ENCODE data around the gene SCN9A. TPM values are rescaled to one million over a fixed set of nuclear protein-coding genes. Genes with fewer than 3 reads are reported as not detected.

The SCN9A gene
- total RNA-seq, 2 experiments from 2014 or later = not detected

GRCh38 chr2:166357068-166357949, 18.4 kb downstream of the SCN9A start:
- Histone ChIP-seq H3K9me2 (ENCODE audit: insufficient read depth, low read length) (no peaks in the 10 kb centered on the region), H4K20me1 (ENCODE audit: insufficient read depth, low read length) (no peaks in the 10 kb centered on the region), H3K36me3 (ENCODE audit: insufficient read depth, low read length) (no peaks in the 10 kb centered on the region), H2AFZ (ENCODE audit: low read length) (no peak overlapping the region), H3K4me3 (ENCODE audit: low read depth, low read length, poor library complexity, severe bottlenecking) (no peak overlapping the region), H3K9me3 (ENCODE audit: low read length) (no peaks in the 10 kb centered on the region), H3K4me2 (ENCODE audit: low read length) (no peak overlapping the region), H3K4me1 (ENCODE audit: insufficient read depth, low read length, poor library complexity, severe bottlenecking) (no peaks in the 10 kb centered on the region), H3K27ac (ENCODE audit: low read depth, low read length, poor library complexity, severe bottlenecking) (no peak overlapping the region), H3K79me2 (ENCODE audit: insufficient read depth, low read depth, low read length) (no peaks in the 10 kb centered on the region)
- DNase-seq (ENCODE audit: low spot score) = no peak
- ChIA-PET CTCF (ENCODE audit: unreplicated experiment) (no interaction called here), POLR2A (no interaction called here)
- intact Hi-C loops (cut with micrococcal nuclease; ENCODE audit: unreplicated experiment) = no loop called here
- TF ChIP-seq EZH2phosphoT487 (IDR thresholded peaks at IDR 0.05; ENCODE audit: borderline replicate concordance, low read depth, low read length) (no peak), CTCF (conservative IDR thresholded peaks at IDR 0.05; ENCODE audit: low read length) (no peak)
- BruUV-seq (replicated peaks) = no TSS peak

- peaks cover 2% of the 10 kb centered on the region for H3K4me1 ChIP-seq (ENCODE audit: insufficient read depth, low read length, poor library complexity, severe bottlenecking)
- H3K79me2 ChIP-seq (ENCODE audit: insufficient read depth, low read depth, low read length) = no peaks in the 10 kb centered on the region
- H3K36me3 ChIP-seq (ENCODE audit: insufficient read depth, low read length) = no peaks in the 10 kb centered on the region
- BruUV-seq (replicated peaks) = no TSS peak
- TF ChIP-seq CTCF (conservative IDR thresholded peaks at IDR 0.05; ENCODE audit: low read length) (no peak), EZH2phosphoT487 (IDR thresholded peaks at IDR 0.05; ENCODE audit: borderline replicate concordance, low read depth, low read length) (no peak)
- no peak for DNase-seq (ENCODE audit: low spot score)
- POLR2A ChIA-PET = interaction anchor here (1.3 kb wide), 1 partner anchor 17 kb away, joined by 4 read pairs; no protein-coding TSS in a partner anchor
- H4K20me1 ChIP-seq (ENCODE audit: insufficient read depth, low read length) = no peaks in the 10 kb centered on the region
- H3K4me2 ChIP-seq (ENCODE audit: low read length) = no peak overlapping the region
- CTCF ChIA-PET (ENCODE audit: unreplicated experiment) = no interaction called here
- no peak overlapping the region for H2AFZ ChIP-seq (ENCODE audit: low read length)
- no peaks in the 10 kb centered on the region for H3K9me2 ChIP-seq (ENCODE audit: insufficient read depth, low read length)
- no peak overlapping the region for H3K27ac ChIP-seq (ENCODE audit: low read depth, low read length, poor library complexity, severe bottlenecking)
- no peaks in the 10 kb centered on the region for H3K9me3 ChIP-seq (ENCODE audit: low read length)
- H3K4me3 ChIP-seq (ENCODE audit: low read depth, low read length, poor library complexity, severe bottlenecking) = no peak overlapping the region
- intact Hi-C loops (cut with micrococcal nuclease; ENCODE audit: unreplicated experiment) = no loop called here
These were observed 24.4 kb downstream of the SCN9A start for GRCh38 chr2:166351319-166351718.

GRCh38 chr2:166350525-166350924, 25.2 kb downstream of the SCN9A start:
- no peak overlapping the region for H3K27ac ChIP-seq (ENCODE audit: low read depth, low read length, poor library complexity, severe bottlenecking)
- H3K4me1 ChIP-seq (ENCODE audit: insufficient read depth, low read length, poor library complexity, severe bottlenecking) = peaks cover 4% of the 10 kb centered on the region
- H4K20me1 ChIP-seq (ENCODE audit: insufficient read depth, low read length) = no peaks in the 10 kb centered on the region
- no peak overlapping the region for H3K4me2 ChIP-seq (ENCODE audit: low read length)
- H3K9me3 ChIP-seq (ENCODE audit: low read length) = no peaks in the 10 kb centered on the region
- ChIA-PET CTCF (ENCODE audit: unreplicated experiment) (no interaction called here), POLR2A (no interaction called here)
- intact Hi-C loops (cut with micrococcal nuclease; ENCODE audit: unreplicated experiment) = no loop called here
- no peak overlapping the region for H3K4me3 ChIP-seq (ENCODE audit: low read depth, low read length, poor library complexity, severe bottlenecking)
- DNase-seq (ENCODE audit: low spot score) = no peak
- no peaks in the 10 kb centered on the region for H3K9me2 ChIP-seq (ENCODE audit: insufficient read depth, low read length)
- TF ChIP-seq EZH2phosphoT487 (IDR thresholded peaks at IDR 0.05; ENCODE audit: borderline replicate concordance, low read depth, low read length) (no peak), CTCF (conservative IDR thresholded peaks at IDR 0.05; ENCODE audit: low read length) (no peak)
- no peak overlapping the region for H2AFZ ChIP-seq (ENCODE audit: low read length)
- BruUV-seq (replicated peaks) = no TSS peak
- no peaks in the 10 kb centered on the region for H3K36me3 ChIP-seq (ENCODE audit: insufficient read depth, low read length)
- H3K79me2 ChIP-seq (ENCODE audit: insufficient read depth, low read depth, low read length) = no peaks in the 10 kb centered on the region

Measured in OCI-LY7 (cell line).